K562 (cell line): ENCODE results near the gene B3GAT1. TPM values are rescaled to one million over a fixed set of nuclear protein-coding genes. Genes with fewer than 3 reads are reported as not detected.
A peak's percentile ranks its signal among the peaks of the same experiment; 100 is the strongest.

Experiments used
- ATAC-seq: fragments of 200-7000 bp; cut with Tn5 transposase; 3 replicates; pipeline ENCODE4 v1.9.1; 2020; ENCODE audit warnings: moderate library complexity
- BruUV-seq: library from RNA; stranded (reverse); fragments of 400-500 nt; replicated peaks from 2 replicates; lab custom pipeline; 2021; lab: Mats Ljungman, UMichigan
- CTCF ChIA-PET: fragments of 300-600 bp; formaldehyde crosslinking; extraction: SDS; loops from one replicate; lab custom pipeline; 2021; ENCODE audit warnings: low intra/inter-chr PET ratio; lab: Yijun Ruan, JAX
- POLR2A ChIA-PET: fragments of 300-600, 350-650 bp; sonication (Branson Sonifier 250); formaldehyde crosslinking; extraction: SDS; loops from one replicate; lab custom pipeline; 2021; ENCODE audit warnings: antibody characterized with exemption, inconsistent platforms; lab: Yijun Ruan, JAX
- DNase-seq, 4 experiments: peaks; one replicate each; pipeline versions ENCODE4 v3.0.0 to v3.0.0-alpha.2; 2011 to 2018; ENCODE audit warnings: low spot score in 3 of 4, mixed read lengths in 3 of 4; ENCODE audit errors: extremely low read depth in 1 of 4
- FAIRE-seq: peaks from 2 replicates; lab custom pipeline; 2011; peaks lifted over from hg19 to GRCh38; lab: Jason Lieb, UNC
- H2AFZ ChIP-seq: 2 replicates; pipeline ENCODE4 v1.6.0; 2011; ENCODE audit warnings: low read depth, low read length, control low read depth, inconsistent platforms
- H3K27ac ChIP-seq: fragments of 200-600 bp; 3 replicates; pipeline ENCODE4 v1.8.0; 2011; ENCODE audit warnings: low read depth, mild to moderate bottlenecking, control low read depth, inconsistent platforms, low read length, moderate library complexity, mixed read lengths; ENCODE audit errors: extremely low read depth
- H3K27me3 ChIP-seq, 2 experiments: fragments of 300-600 bp in 1 of 2; 2 replicates in 1 of 2; 3 replicates in 1 of 2; pipeline versions ENCODE4 v1.6.0 to v1.8.0; 2011; ENCODE audit warnings: inconsistent platforms in 2 of 2, low read length in 2 of 2, mild to moderate bottlenecking in 1 of 2, mixed read lengths in 1 of 2, moderate library complexity in 1 of 2; ENCODE audit not compliant: control insufficient read depth in 2 of 2, insufficient read depth in 2 of 2
- H3K36me3 ChIP-seq: fragments of 300-600 bp; 3 replicates; pipeline ENCODE4 v1.8.0; 2011; ENCODE audit warnings: mild to moderate bottlenecking, low read length, inconsistent platforms; ENCODE audit not compliant: control insufficient read depth, insufficient read depth
- H3K4me1 ChIP-seq, 2 experiments: fragments of 200-600 bp in 1 of 2; replicated peaks in 1 of 2; 2 replicates in 1 of 2; 3 replicates in 1 of 2; pipeline versions ENCODE4 v1.5.1 to v1.8.0; 2011; ENCODE audit warnings: inconsistent platforms in 2 of 2, low read length in 2 of 2, mild to moderate bottlenecking in 1 of 2, mixed read lengths in 1 of 2, moderate library complexity in 1 of 2; ENCODE audit not compliant: control insufficient read depth in 2 of 2, insufficient read depth in 2 of 2
- H3K4me2 ChIP-seq: 2 replicates; pipeline ENCODE4 v1.6.1; 2011; ENCODE audit warnings: low read length, control low read depth, inconsistent platforms, mixed read lengths; ENCODE audit not compliant: insufficient read depth
- H3K4me3 ChIP-seq: fragments of 200-600 bp; sonication (generic), shearing (Covaris generic); 2 replicates; pipeline ENCODE4 v1.5.1; 2016; ENCODE audit warnings: control low read depth, inconsistent platforms
- H3K79me2 ChIP-seq: fragments of 200-600 bp; 3 replicates; pipeline ENCODE4 v1.8.0; 2011; ENCODE audit warnings: low read length, inconsistent platforms; ENCODE audit not compliant: control insufficient read depth, insufficient read depth
- H3K9ac ChIP-seq, 2 experiments: 2 replicates each; pipeline versions ENCODE4 v1.6.0 to v1.6.1; 2011; ENCODE audit warnings: low read depth in 2 of 2, low read length in 2 of 2, control low read depth in 1 of 2, inconsistent platforms in 1 of 2, mild to moderate bottlenecking in 1 of 2, mixed read lengths in 1 of 2; ENCODE audit not compliant: insufficient read depth in 1 of 2
- H3K9me1 ChIP-seq: one replicate; pipeline ENCODE4 v1.6.0; 2011; ENCODE audit warnings: inconsistent platforms, mild to moderate bottlenecking, low read length, moderate library complexity; ENCODE audit not compliant: control insufficient read depth, insufficient read depth
- H3K9me3 ChIP-seq: replicated peaks from 2 replicates; pipeline ENCODE4 v1.5.1; 2011; ENCODE audit warnings: low read depth, low read length, inconsistent platforms; ENCODE audit not compliant: control insufficient read depth, insufficient read depth
- H4K20me1 ChIP-seq: replicated peaks from 2 replicates; pipeline ENCODE4 v1.6.1; 2011; ENCODE audit warnings: low read length, inconsistent platforms, mixed read lengths; ENCODE audit not compliant: control insufficient read depth, insufficient read depth
- WGBS: fragments of 100-300 bp; shearing (Covaris generic); methylation state at CpG from one replicate; pipeline ENCODE4 v1.1.6; 2016; ENCODE audit warnings: low coverage, mixed read lengths; ENCODE audit not compliant: insufficient coverage; ENCODE audit errors: missing lambda C conversion rate; 5-methylcytosine and 5-hydroxymethylcytosine counted together
- in situ Hi-C: fragments of 300-500 bp; cut with MboI; formaldehyde crosslinking; loops from 4 replicates; pipeline ENCODE4 v1.15.0; 2018; ENCODE audit warnings: inconsistent platforms, mixed read lengths
- intact Hi-C: fragments of 100-400 bp; cut with micrococcal nuclease; formaldehyde crosslinking; loops from 2 replicates; pipeline ENCODE4 v1.14.2; 2022
- polyA plus RNA-seq, 8 experiments: library from polyadenylated mRNA; depleted of rRNA in 4 of 8; stranded (reverse) in 5 of 8; unstranded in 3 of 8; fragments of >200 nt; fragmentation: Nextera tagmentation in 2 of 8; fragmentation: Illumina TruSeq in 1 of 8; extraction: Ambion mirVana in 2 of 8; extraction: Trizol in 1 of 8; gene quantifications; 2 replicates each; pipeline versions ENCODE4 v1.2.1 to v1.2.3, GENCODE V29; 2011 to 2014; ENCODE audit warnings: inconsistent platforms in 1 of 8, missing spikeins in 1 of 8
- total RNA-seq, 7 experiments: library from RNA; depleted of rRNA in 6 of 7; stranded (reverse); fragments of >200 nt in 6 of 7; fragmentation: Illumina TruSeq in 2 of 7; extraction: Trizol in 2 of 7; gene quantifications; 2 replicates each; pipeline versions ENCODE4 v1.2.1 to v1.2.3, GENCODE V29; 2011 to 2021; ENCODE audit warnings: low replicate concordance in 1 of 7
- TF ChIP-seq, protein P1 (sequence below): sonication (generic); formaldehyde crosslinking; IDR thresholded peaks from 2 replicates; pipeline ENCODE4 v1.8.1; 2023; ENCODE audit warnings: mild to moderate bottlenecking, missing genetic modification reagents
- TF ChIP-seq, protein P2 (sequence below), 2 experiments: fragments of 450-650 bp; formaldehyde crosslinking in 1 of 2; IDR thresholded peaks; 2 replicates each; pipeline versions ENCODE4 v1.4.0 to v1.6.1; 2014 to 2020; ENCODE audit warnings: mild to moderate bottlenecking in 2 of 2, borderline replicate concordance in 1 of 2, low read depth in 1 of 2

The B3GAT1 gene
- total and polyA plus RNA-seq, 9 of the 15 experiments (the other 6 are each of a cell fraction or from before 2014, with no cell fraction given) = 0.01 to 0.53 (median 0.14) TPM; not detected in 1

DNA sequence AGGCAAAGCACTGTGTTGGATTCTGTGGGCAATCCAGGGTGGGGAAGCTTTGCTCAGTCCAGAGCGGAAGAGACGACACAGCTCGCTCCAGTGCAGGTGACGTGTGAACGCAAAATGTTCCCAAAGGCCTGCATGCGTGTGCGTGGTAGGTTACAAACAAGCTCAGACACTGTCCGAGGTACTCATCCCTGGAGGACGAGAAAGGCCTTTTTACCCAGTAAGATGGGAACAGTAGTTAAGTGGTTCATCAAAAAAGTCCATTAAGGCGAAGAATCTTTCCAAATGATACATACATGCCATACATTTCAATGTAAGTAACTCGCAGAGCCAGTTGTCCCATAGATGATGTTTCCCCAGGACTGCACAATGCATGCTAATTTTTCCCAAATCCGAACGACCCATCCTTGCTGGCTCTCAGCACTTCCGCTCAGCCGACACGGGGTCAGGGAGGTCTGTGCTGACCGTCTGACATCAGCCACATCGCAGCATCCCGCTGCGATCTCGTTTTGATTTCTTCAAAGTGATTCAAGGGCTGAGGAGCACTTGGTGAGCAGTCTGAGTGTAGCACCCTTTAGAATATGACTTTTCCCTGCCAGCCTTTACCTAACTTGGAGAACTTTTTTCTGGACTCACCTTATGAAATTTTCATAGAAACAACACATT, 19.0 kb downstream of the B3GAT1 start:
- BruUV-seq = no TSS peak
- POLR2A ChIA-PET = no interaction called here
- CTCF ChIA-PET = no interaction called here
- H2AFZ ChIP-seq = no peak overlapping the region
- no peak for DNase-seq
- FAIRE-seq = no peak
- intact Hi-C loops = loop anchor here (10.0 kb wide), 1 partner anchor 332 kb away; no protein-coding TSS in a partner anchor
- TF ChIP-seq, protein P1, sequence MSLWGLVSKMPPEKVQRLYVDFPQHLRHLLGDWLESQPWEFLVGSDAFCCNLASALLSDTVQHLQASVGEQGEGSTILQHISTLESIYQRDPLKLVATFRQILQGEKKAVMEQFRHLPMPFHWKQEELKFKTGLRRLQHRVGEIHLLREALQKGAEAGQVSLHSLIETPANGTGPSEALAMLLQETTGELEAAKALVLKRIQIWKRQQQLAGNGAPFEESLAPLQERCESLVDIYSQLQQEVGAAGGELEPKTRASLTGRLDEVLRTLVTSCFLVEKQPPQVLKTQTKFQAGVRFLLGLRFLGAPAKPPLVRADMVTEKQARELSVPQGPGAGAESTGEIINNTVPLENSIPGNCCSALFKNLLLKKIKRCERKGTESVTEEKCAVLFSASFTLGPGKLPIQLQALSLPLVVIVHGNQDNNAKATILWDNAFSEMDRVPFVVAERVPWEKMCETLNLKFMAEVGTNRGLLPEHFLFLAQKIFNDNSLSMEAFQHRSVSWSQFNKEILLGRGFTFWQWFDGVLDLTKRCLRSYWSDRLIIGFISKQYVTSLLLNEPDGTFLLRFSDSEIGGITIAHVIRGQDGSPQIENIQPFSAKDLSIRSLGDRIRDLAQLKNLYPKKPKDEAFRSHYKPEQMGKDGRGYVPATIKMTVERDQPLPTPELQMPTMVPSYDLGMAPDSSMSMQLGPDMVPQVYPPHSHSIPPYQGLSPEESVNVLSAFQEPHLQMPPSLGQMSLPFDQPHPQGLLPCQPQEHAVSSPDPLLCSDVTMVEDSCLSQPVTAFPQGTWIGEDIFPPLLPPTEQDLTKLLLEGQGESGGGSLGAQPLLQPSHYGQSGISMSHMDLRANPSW (CRISPR knock-in tag) = no peak
- TF ChIP-seq, protein P2, sequence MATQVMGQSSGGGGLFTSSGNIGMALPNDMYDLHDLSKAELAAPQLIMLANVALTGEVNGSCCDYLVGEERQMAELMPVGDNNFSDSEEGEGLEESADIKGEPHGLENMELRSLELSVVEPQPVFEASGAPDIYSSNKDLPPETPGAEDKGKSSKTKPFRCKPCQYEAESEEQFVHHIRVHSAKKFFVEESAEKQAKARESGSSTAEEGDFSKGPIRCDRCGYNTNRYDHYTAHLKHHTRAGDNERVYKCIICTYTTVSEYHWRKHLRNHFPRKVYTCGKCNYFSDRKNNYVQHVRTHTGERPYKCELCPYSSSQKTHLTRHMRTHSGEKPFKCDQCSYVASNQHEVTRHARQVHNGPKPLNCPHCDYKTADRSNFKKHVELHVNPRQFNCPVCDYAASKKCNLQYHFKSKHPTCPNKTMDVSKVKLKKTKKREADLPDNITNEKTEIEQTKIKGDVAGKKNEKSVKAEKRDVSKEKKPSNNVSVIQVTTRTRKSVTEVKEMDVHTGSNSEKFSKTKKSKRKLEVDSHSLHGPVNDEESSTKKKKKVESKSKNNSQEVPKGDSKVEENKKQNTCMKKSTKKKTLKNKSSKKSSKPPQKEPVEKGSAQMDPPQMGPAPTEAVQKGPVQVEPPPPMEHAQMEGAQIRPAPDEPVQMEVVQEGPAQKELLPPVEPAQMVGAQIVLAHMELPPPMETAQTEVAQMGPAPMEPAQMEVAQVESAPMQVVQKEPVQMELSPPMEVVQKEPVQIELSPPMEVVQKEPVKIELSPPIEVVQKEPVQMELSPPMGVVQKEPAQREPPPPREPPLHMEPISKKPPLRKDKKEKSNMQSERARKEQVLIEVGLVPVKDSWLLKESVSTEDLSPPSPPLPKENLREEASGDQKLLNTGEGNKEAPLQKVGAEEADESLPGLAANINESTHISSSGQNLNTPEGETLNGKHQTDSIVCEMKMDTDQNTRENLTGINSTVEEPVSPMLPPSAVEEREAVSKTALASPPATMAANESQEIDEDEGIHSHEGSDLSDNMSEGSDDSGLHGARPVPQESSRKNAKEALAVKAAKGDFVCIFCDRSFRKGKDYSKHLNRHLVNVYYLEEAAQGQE (IDR thresholded peaks at IDR 0.05; ENCODE audit: borderline replicate concordance) = peak; percentile 17; the same call in 1 of the 2 replicates
- TF ChIP-seq, protein P2 (CRISPR knock-in tag; IDR thresholded peaks at IDR 0.05; ENCODE audit: low read depth) = no peak
- TF ChIP-seq, all 486 proteins: peak for 1
- Histone ChIP-seq H3K9ac (no peak overlapping the region), H3K27me3 (peaks cover 7 to 71% of the 10 kb centered on the region in 2 experiments; a peak in 4 of 5 replicates), H3K9me3 (no peaks in the 10 kb centered on the region), H3K36me3 (no peaks in the 10 kb centered on the region), H4K20me1 (peaks cover 17% of the 10 kb centered on the region; the same call in 1 of the 2 replicates), H3K27ac (no peak overlapping the region), H3K4me1 (no peaks in the 10 kb centered on the region), H3K79me2 (no peaks in the 10 kb centered on the region), H3K4me2 (no peak overlapping the region), H3K9me1 (no peaks in the 10 kb centered on the region), H3K4me3 (no peak overlapping the region)
- in situ Hi-C loops = no loop called here
- no peak; the same call in 2 of the 3 replicates for ATAC-seq
- WGBS = 3% methylated on average over 21 of the region's 21 CpGs
